Measurements from ENCODE around the gene SUGP1. TPM values are rescaled to one million over a fixed set of nuclear protein-coding genes. Genes with fewer than 3 reads are reported as not detected.

Gene SUGP1
- total RNA-seq (ENCODE audit: low replicate concordance) = 23.4 and 25.4 TPM in 2 replicates

GRCh38 chr19:19320361-19321140 is at the start of gene SUGP1, which contains the start of gene MAU2:
TSS of gene SUGP1 (minus strand) at chr19:19320509. CDS start at chr19:19320496, 13 bp downstream.
TSS of gene MAU2 (plus strand) at chr19:19320829. CDS start at chr19:19320860, 31 bp downstream.

Other genes starting within 250 kb of the SUGP1 start
- 20.6 and 32.3 TPM in 2 replicates for gene TMEM161A, start 182.0 kb downstream of the SUGP1 start, total RNA-seq (ENCODE audit: low replicate concordance)
- not detected in 2 replicates for gene MEF2B, start 150.2 kb downstream of the SUGP1 start, total RNA-seq (ENCODE audit: low replicate concordance)
- 4.7 and 20.0 TPM in 2 replicates for gene BORCS8, start 128.4 kb downstream of the SUGP1 start, total RNA-seq (ENCODE audit: low replicate concordance)
- 44.9 and 64.8 TPM in 2 replicates for gene RFXANK, start 128.3 kb downstream of the SUGP1 start, total RNA-seq (ENCODE audit: low replicate concordance)
- gene NR2C2AP, start 117.1 kb downstream of the SUGP1 start, total RNA-seq (ENCODE audit: low replicate concordance) = 4.8 and 8.1 TPM in 2 replicates
- under 0.01 TPM in 1 of 2 replicates, not detected in the other for gene NCAN, start 108.6 kb downstream of the SUGP1 start, total RNA-seq (ENCODE audit: low replicate concordance)
- 0.12 and 0.83 TPM in 2 replicates for gene TM6SF2, start 47.2 kb downstream of the SUGP1 start, total RNA-seq (ENCODE audit: low replicate concordance)
- 23.2 and 31.8 TPM in 2 replicates for gene MAU2, start 320 bp upstream of the SUGP1 start, total RNA-seq (ENCODE audit: low replicate concordance)
- 30.1 and 40.2 TPM in 2 replicates for gene GATAD2A, start 85.2 kb upstream of the SUGP1 start, total RNA-seq (ENCODE audit: low replicate concordance)
- 1.5 and 2.9 TPM in 2 replicates for gene TSSK6, start 195.0 kb upstream of the SUGP1 start, total RNA-seq (ENCODE audit: low replicate concordance)
- 440 and 987 TPM in 2 replicates for gene NDUFA13, start 195.7 kb upstream of the SUGP1 start, total RNA-seq (ENCODE audit: low replicate concordance)
- gene YJEFN3, start 208.4 kb upstream of the SUGP1 start, total RNA-seq (ENCODE audit: low replicate concordance) = 0.12 and 0.15 TPM in 2 replicates
- 0.08 and 0.12 TPM in 2 replicates for gene CILP2, start 217.8 kb upstream of the SUGP1 start, total RNA-seq (ENCODE audit: low replicate concordance)